Heart left ventricle (tissue), 13 donors: ENCODE data around the gene THSD4.

Source experiments
- POLR2A ChIP-seq, 2 donors: fragments of 450-650 bp; IDR thresholded peaks; one replicate each; pipeline ENCODE4 v1.6.1; 2017; ENCODE audit warnings: antibody characterized with exemption in 2 of 2, mild to moderate bottlenecking in 2 of 2, moderate library complexity in 2 of 2
- TF ChIP-seq, protein P1 (sequence below), 12 donors: fragments of 200-600 bp; sonication (generic) in 4 of 12; IDR thresholded peaks; one replicate each; pipeline versions ENCODE4 v1.5.0 to v1.8.0; 2018 to 2022; ENCODE audit warnings: antibody characterized with exemption in 12 of 12, mild to moderate bottlenecking in 5 of 12
- donor health status: ischemic (EF 13 %, LVEDD 7.1; RV severe dilation, severe dysfunction).
- donor health status: DM: no; HTN: yes; CAD: no.
- donor health status: DM: no; HTN: no; CAD: no.
- donor health status: ischemic (EF 25% LVEDD 6.9; RV normal size, moderate dysfunction).
- donor health status: ischemic (EF 25% LVEDD 5.7; RV mildly dilated, moderate dysfunction).
- donor health status: ischemic (EF 35%, LVEDD 5.7; RV mildly dilated, moderate dysfunction).
- donor health status: nonischemic (EF 11% LVEDD 7.7; RV severe dilation, severe dysfunction).
- donor health status: DM: yes; HTN: yes; CAD: no.
- donor health status: PGD.
- donor health status: ischemic (EF 29% LVEDD 5.4; RV normal size, mild dysfunction).
- donor health status: nonischemic (EF 23%, LVEDD 6.1; RV moderate dilation, normal function).

DNA sequence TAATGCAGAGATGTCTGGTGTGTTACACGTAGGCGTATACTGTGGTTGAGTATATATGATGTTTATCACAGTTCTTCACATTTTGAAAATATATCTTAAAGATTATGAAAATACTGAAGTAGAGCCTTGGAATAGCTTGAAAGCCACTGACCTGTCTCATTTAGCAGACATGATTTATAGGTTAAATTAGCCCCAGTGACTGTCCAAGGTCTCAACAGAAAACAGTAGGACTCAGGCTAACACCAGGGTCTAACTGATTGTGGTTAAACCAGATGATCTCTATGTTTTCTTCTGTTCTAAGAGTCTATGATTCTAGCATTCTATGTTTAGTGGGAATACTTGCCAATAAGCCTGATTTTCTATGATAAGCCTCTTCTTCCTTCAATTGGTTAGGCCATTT is 528.6 kb downstream of the THSD4 start:
- TF ChIP-seq, protein P1, sequence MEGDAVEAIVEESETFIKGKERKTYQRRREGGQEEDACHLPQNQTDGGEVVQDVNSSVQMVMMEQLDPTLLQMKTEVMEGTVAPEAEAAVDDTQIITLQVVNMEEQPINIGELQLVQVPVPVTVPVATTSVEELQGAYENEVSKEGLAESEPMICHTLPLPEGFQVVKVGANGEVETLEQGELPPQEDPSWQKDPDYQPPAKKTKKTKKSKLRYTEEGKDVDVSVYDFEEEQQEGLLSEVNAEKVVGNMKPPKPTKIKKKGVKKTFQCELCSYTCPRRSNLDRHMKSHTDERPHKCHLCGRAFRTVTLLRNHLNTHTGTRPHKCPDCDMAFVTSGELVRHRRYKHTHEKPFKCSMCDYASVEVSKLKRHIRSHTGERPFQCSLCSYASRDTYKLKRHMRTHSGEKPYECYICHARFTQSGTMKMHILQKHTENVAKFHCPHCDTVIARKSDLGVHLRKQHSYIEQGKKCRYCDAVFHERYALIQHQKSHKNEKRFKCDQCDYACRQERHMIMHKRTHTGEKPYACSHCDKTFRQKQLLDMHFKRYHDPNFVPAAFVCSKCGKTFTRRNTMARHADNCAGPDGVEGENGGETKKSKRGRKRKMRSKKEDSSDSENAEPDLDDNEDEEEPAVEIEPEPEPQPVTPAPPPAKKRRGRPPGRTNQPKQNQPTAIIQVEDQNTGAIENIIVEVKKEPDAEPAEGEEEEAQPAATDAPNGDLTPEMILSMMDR (IDR thresholded peaks at IDR 0.05): no peak
- no peak for TF ChIP-seq POLR2A (IDR thresholded peaks at IDR 0.05)
